CD14-positive monocyte (primary cell): ENCODE measurements around the gene PDE9A. TPM values are rescaled to one million over a fixed set of nuclear protein-coding genes. Genes with fewer than 3 reads are reported as not detected.

Source experiments
- DNase-seq, 3 donors: peaks; one replicate each; pipeline ENCODE4 v3.0.0-alpha.2; 2011 to 2022
- H2AFZ ChIP-seq: 2 replicates; pipeline ENCODE4 v1.6.0; 2012; ENCODE audit warnings: mild to moderate bottlenecking, low read depth, low read length, inconsistent platforms; ENCODE audit not compliant: insufficient read depth, poor library complexity, severe bottlenecking
- H3K27ac ChIP-seq, 2 donors: 1 replicate in 1 of 2; 2 replicates in 1 of 2; pipeline ENCODE4 v1.5.1; 2012 to 2013; ENCODE audit warnings: low read length in 2 of 2, control low read depth in 1 of 2, inconsistent platforms in 1 of 2, low read depth in 1 of 2, mild to moderate bottlenecking in 1 of 2
- H3K27me3 ChIP-seq, 2 donors: one replicate each; pipeline versions ENCODE4 v1.6.0 to v1.6.1; 2011 to 2013; ENCODE audit warnings: low read length in 2 of 2; ENCODE audit not compliant: control insufficient read depth in 2 of 2, insufficient read depth in 2 of 2
- H3K36me3 ChIP-seq, 2 donors: replicated peaks in 1 of 2; 1 replicate in 1 of 2; 2 replicates in 1 of 2; pipeline versions ENCODE4 v1.5.1 to v1.6.1; 2012 to 2013; ENCODE audit warnings: low read length in 2 of 2, control low read depth in 1 of 2, inconsistent platforms in 1 of 2, mild to moderate bottlenecking in 1 of 2; ENCODE audit not compliant: insufficient read depth in 2 of 2, control insufficient read depth in 1 of 2
- H3K4me1 ChIP-seq, 2 donors: 1 replicate in 1 of 2; 2 replicates in 1 of 2; pipeline versions ENCODE4 v1.5.1 to v1.6.1; 2012 to 2013; ENCODE audit warnings: low read length in 2 of 2, control low read depth in 1 of 2, inconsistent platforms in 1 of 2, mild to moderate bottlenecking in 1 of 2, moderate library complexity in 1 of 2; ENCODE audit not compliant: insufficient read depth in 2 of 2, control insufficient read depth in 1 of 2
- H3K4me2 ChIP-seq: replicated peaks from 2 replicates; pipeline ENCODE3; 2012; ENCODE audit warnings: low read length, moderate library complexity, mild to moderate bottlenecking; ENCODE audit not compliant: poor library complexity, severe bottlenecking; ENCODE audit errors: extremely low read depth
- H3K4me3 ChIP-seq, 3 experiments: fragments of 200-600 bp in 1 of 3; sonication (generic) in 1 of 3; replicated peaks in 1 of 3; 1 replicate in 2 of 3; 2 replicates in 1 of 3; pipeline ENCODE4 v1.5.1; 2011 to 2013; ENCODE audit warnings: low read length in 3 of 3, mild to moderate bottlenecking in 3 of 3, control low read depth in 2 of 3, low read depth in 2 of 3, inconsistent platforms in 1 of 3, moderate library complexity in 1 of 3
- H3K79me2 ChIP-seq: 2 replicates; pipeline ENCODE4 v1.6.0; 2012; ENCODE audit warnings: mild to moderate bottlenecking, control low read depth, inconsistent platforms, low read length, moderate library complexity; ENCODE audit not compliant: insufficient read depth
- H3K9ac ChIP-seq: 2 replicates; pipeline ENCODE4 v1.6.0; 2017; ENCODE audit warnings: low read length, mild to moderate bottlenecking; ENCODE audit not compliant: insufficient read depth, poor library complexity, severe bottlenecking
- H3K9me3 ChIP-seq, 2 donors: replicated peaks in 1 of 2; 1 replicate in 1 of 2; 2 replicates in 1 of 2; pipeline versions ENCODE4 v1.5.1 to v1.6.1; 2012 to 2013; ENCODE audit warnings: low read length in 2 of 2, control low read depth in 1 of 2; ENCODE audit not compliant: control insufficient read depth in 1 of 2, insufficient read depth in 1 of 2
- H4K20me1 ChIP-seq: 2 replicates; pipeline ENCODE4 v1.6.0; 2012; ENCODE audit warnings: mild to moderate bottlenecking, low read length, control low read depth, moderate library complexity; ENCODE audit not compliant: insufficient read depth
- H3K27ac Mint-ChIP-seq, 7 donors: one replicate each; pipeline ENCODE4 v1.8.0; 2020; ENCODE audit warnings: mild to moderate bottlenecking in 7 of 7, mixed read lengths in 7 of 7, moderate library complexity in 6 of 7, inconsistent platforms in 2 of 7
- H3K27me3 Mint-ChIP-seq, 3 donors: one replicate each; pipeline ENCODE4 v1.8.0; 2021 to 2022; ENCODE audit warnings: low read depth in 3 of 3, mild to moderate bottlenecking in 3 of 3, mixed read lengths in 3 of 3, moderate library complexity in 3 of 3, inconsistent platforms in 1 of 3
- H3K36me3 Mint-ChIP-seq, 2 donors: one replicate each; pipeline ENCODE4 v1.8.0; 2020; ENCODE audit warnings: mixed read lengths in 2 of 2, inconsistent platforms in 1 of 2, mild to moderate bottlenecking in 1 of 2
- H3K4me1 Mint-ChIP-seq: one replicate; pipeline ENCODE4 v1.8.0; 2020; ENCODE audit warnings: mild to moderate bottlenecking, mixed read lengths
- H3K4me3 Mint-ChIP-seq, 2 donors: one replicate each; pipeline ENCODE4 v1.8.0; 2020; ENCODE audit warnings: mild to moderate bottlenecking in 2 of 2, mixed read lengths in 2 of 2, moderate library complexity in 1 of 2
- H3K9me3 Mint-ChIP-seq, 7 donors: one replicate each; pipeline ENCODE4 v1.8.0; 2020 to 2022; ENCODE audit warnings: mixed read lengths in 7 of 7, mild to moderate bottlenecking in 6 of 7, moderate library complexity in 6 of 7, inconsistent platforms in 2 of 7
- CTCF ChIP-seq: fragments of 200-600 bp; IDR thresholded peaks from one replicate; pipeline ENCODE4 v1.8.0; 2022; ENCODE audit warnings: antibody characterized with exemption, mild to moderate bottlenecking
- WGBS: methylation state at CpG from one replicate; pipeline ENCODE4 v1.1.5; 2013; ENCODE audit warnings: missing lambda C conversion rate; ENCODE audit not compliant: insufficient coverage; 5-methylcytosine and 5-hydroxymethylcytosine counted together
- intact Hi-C, 2 donors: fragments of 100-400 bp; cut with micrococcal nuclease; formaldehyde crosslinking; loops; one replicate each; pipeline versions ENCODE4 v1.15.0 to v1.15.1; 2023
- polyA plus RNA-seq, 3 donors: library from polyadenylated mRNA; depleted of rRNA in 1 of 3; unstranded in 2 of 3; stranded (reverse) in 1 of 3; fragments of 300-500 nt in 2 of 3; fragments of >200 nt in 1 of 3; fragmentation: Illumina TruSeq in 2 of 3; gene quantifications; 1 replicate in 2 of 3; 2 replicates in 1 of 3; pipeline ENCODE4 v1.2.3, GENCODE V29; 2012 to 2021

PDE9A gene
- polyA plus RNA-seq, 3 donors = 0.05 to 0.52 TPM; not detected in 1

GRCh38 chr21:42702720-42703119 is 49.3 kb downstream of the PDE9A start:
- Mint-ChIP-seq H3K4me1 (no peaks in the 10 kb centered on the region), H3K27ac (no peak overlapping the region), H3K4me3 (no peak overlapping the region), H3K27me3 (peaks cover 3 to 4% (median 4%) of the 10 kb centered on the region in 3 donors), H3K9me3 (peaks cover 3 to 14% (median 10%) of the 10 kb centered on the region in 7 donors), H3K36me3 (no peaks in the 10 kb centered on the region)
- Histone ChIP-seq H3K9me3 (peaks cover 0 to 5% of the 10 kb centered on the region in 2 donors), H3K27me3 (no peaks in the 10 kb centered on the region), H3K79me2 (no peaks in the 10 kb centered on the region), H3K9ac (no peak overlapping the region), H3K4me2 (no peak overlapping the region), H3K36me3 (no peaks in the 10 kb centered on the region), H3K27ac (no peak overlapping the region), H2AFZ (no peak overlapping the region), H4K20me1 (no peaks in the 10 kb centered on the region), H3K4me3 (no peak overlapping the region), H3K4me1 (no peaks in the 10 kb centered on the region)
- DNase-seq = no peak
- intact Hi-C loops = no loop called here
- TF ChIP-seq CTCF = no peak
- WGBS = 98% methylated on average over 9 of the region's 9 CpGs

GRCh38 chr21:42703136-42703908 is 49.9 kb downstream of the PDE9A start:
- Histone ChIP-seq H3K36me3 (no peaks in the 10 kb centered on the region), H3K79me2 (no peaks in the 10 kb centered on the region), H3K9ac (no peak overlapping the region), H3K27ac (no peak overlapping the region), H3K4me1 (no peaks in the 10 kb centered on the region), H4K20me1 (no peaks in the 10 kb centered on the region), H3K4me3 (no peak overlapping the region), H3K9me3 (peaks cover 0 to 5% of the 10 kb centered on the region in 2 donors), H2AFZ (no peak overlapping the region), H3K4me2 (no peak overlapping the region), H3K27me3 (no peaks in the 10 kb centered on the region)
- Mint-ChIP-seq H3K36me3 (no peaks in the 10 kb centered on the region), H3K9me3 (peaks cover 3 to 14% (median 10%) of the 10 kb centered on the region in 7 donors), H3K27me3 (peaks cover 3 to 5% (median 4%) of the 10 kb centered on the region in 3 donors), H3K27ac (peak overlapping the region in 3 of 7 donors; percentile 25 to 37 (median 28)), H3K4me3 (no peak overlapping the region), H3K4me1 (no peaks in the 10 kb centered on the region)
- WGBS = 96% methylated on average over 24 of the region's 24 CpGs
- no peak for TF ChIP-seq CTCF
- intact Hi-C loops = no loop called here
- DNase-seq = no peak
